Adrenal gland (tissue), 5 donors: ENCODE measurements around the gene PLD5.

Experiments used
- CTCF ChIP-seq, 6 experiments: fragments of 450-650 bp in 4 of 6; fragments of 200-600 bp in 2 of 6; sonication (generic) in 1 of 6; IDR thresholded peaks; 1 replicate in 5 of 6; 2 replicates in 1 of 6; pipeline versions ENCODE4 v1.5.1 to v1.8.0; 2016 to 2021; ENCODE audit warnings: antibody characterized with exemption in 6 of 6, mild to moderate bottlenecking in 2 of 6, moderate library complexity in 1 of 6
- POLR2A ChIP-seq, 2 donors: fragments of 450-650 bp; IDR thresholded peaks; one replicate each; pipeline ENCODE4 v1.6.1; 2017; ENCODE audit warnings: antibody characterized with exemption in 2 of 2, mild to moderate bottlenecking in 2 of 2, moderate library complexity in 1 of 2
- donor health status: DM: no; HTN: no; CAD: no.

- TF ChIP-seq CTCF (IDR thresholded peaks at IDR 0.05) (no peak), POLR2A (IDR thresholded peaks at IDR 0.05) (no peak)
Observed at GRCh38 chr1:242525769-242526168, 1.3 kb upstream of the PLD5 start.
